Parathyroid adenoma (tissue), 2 donors: ENCODE data around the gene FBXL2.
"Not testable (repeated sequence)": the region's sequence is repeated elsewhere in the genome, so short reads cannot be mapped to it uniquely, and the experiment has no call there.

Experiments used
- H2AFZ ChIP-seq: fragments of 300-600 bp; sonication (generic); one replicate; pipeline ENCODE4 v1.7.0; 2017; ENCODE audit warnings: antibody characterized with exemption, mild to moderate bottlenecking
- H3K27ac ChIP-seq: fragments of 300-600 bp; sonication (generic); one replicate; pipeline ENCODE4 v1.7.0; 2017
- H3K27me3 ChIP-seq: fragments of 300-600 bp; sonication (generic); one replicate; pipeline ENCODE4 v1.7.0; 2017; ENCODE audit warnings: low read length; ENCODE audit not compliant: control insufficient read depth, insufficient read depth
- H3K36me3 ChIP-seq: fragments of 300-600 bp; sonication (generic); one replicate; pipeline ENCODE4 v1.7.0; 2017; ENCODE audit warnings: low read length; ENCODE audit not compliant: control insufficient read depth, insufficient read depth
- H3K4me1 ChIP-seq: fragments of 300-600 bp; sonication (generic); one replicate; pipeline ENCODE4 v1.7.0; 2017; ENCODE audit warnings: control low read depth
- H3K4me2 ChIP-seq: fragments of 300-600 bp; sonication (generic); one replicate; pipeline ENCODE4 v1.7.0; 2017; ENCODE audit warnings: low read length
- H3K4me3 ChIP-seq: fragments of 300-600 bp; sonication (generic); one replicate; pipeline ENCODE4 v1.7.0; 2017; ENCODE audit warnings: low read depth, low read length
- H3K79me2 ChIP-seq: fragments of 300-600 bp; sonication (generic); one replicate; pipeline ENCODE4 v1.7.0; 2017; ENCODE audit warnings: control low read depth
- H3K9ac ChIP-seq: fragments of 300-600 bp; sonication (generic); one replicate; pipeline ENCODE4 v1.7.0; 2017; ENCODE audit warnings: mild to moderate bottlenecking
- H3K9me3 ChIP-seq: fragments of 300-600 bp; sonication (generic); one replicate; pipeline ENCODE4 v1.7.0; 2017; ENCODE audit warnings: low read length; ENCODE audit not compliant: control insufficient read depth
- CTCF ChIP-seq: fragments of 300-600 bp; sonication (generic); IDR thresholded peaks from one replicate; pipeline ENCODE4 v1.7.0; 2017; ENCODE audit warnings: antibody characterized with exemption, mild to moderate bottlenecking
- donor health status: primary hyperparathyroidism.

Gene FBXL2

GRCh38 chr3:33425453-33425852 is 148.2 kb downstream of the FBXL2 start:
- Histone ChIP-seq H3K9me3 (no peaks in the 10 kb centered on the region), H3K4me3 (no peak overlapping the region), H2AFZ (no peak overlapping the region), H3K4me1 (no peaks in the 10 kb centered on the region), H3K4me2 (no peak overlapping the region), H3K27ac (no peak overlapping the region), H3K79me2 (peaks cover 22% of the 10 kb centered on the region), H3K36me3 (no peaks in the 10 kb centered on the region), H3K9ac (no peak overlapping the region), H3K27me3 (no peaks in the 10 kb centered on the region)
- no peak for TF ChIP-seq CTCF

DNA sequence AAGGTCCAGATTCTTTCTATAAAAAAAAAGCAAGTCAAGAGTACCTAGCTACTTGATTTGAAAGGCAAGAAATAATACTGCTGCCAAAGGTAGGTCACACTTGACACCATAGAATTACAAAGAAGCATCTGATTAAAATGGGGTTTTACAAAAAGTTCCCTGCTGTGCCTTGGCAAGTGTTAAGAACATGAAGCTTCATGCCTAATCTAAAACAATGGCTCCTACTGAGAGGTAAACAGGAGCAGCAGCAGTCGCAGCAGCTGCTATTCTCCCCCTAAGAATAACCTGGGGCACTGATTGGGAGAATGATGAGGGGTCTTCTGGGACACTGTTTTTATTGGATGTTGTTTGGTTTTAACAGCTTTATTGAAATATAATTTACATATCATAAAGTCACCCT is 148.8 kb downstream of the FBXL2 start:
- no peak overlapping the region for H3K27ac ChIP-seq

GRCh38 chr3:33426630-33427317 is 149.5 kb downstream of the FBXL2 start:
- H3K27me3 ChIP-seq, result no peaks in the 10 kb centered on the region
- no peaks in the 10 kb centered on the region for H3K36me3 ChIP-seq
- H3K9me3 ChIP-seq, result no peaks in the 10 kb centered on the region
- no peaks in the 10 kb centered on the region for H3K4me1 ChIP-seq
- H3K4me2 ChIP-seq, result no peak overlapping the region
- H3K79me2 ChIP-seq, result peaks cover 28% of the 10 kb centered on the region
- no peak overlapping the region for H2AFZ ChIP-seq
- no peak overlapping the region for H3K27ac ChIP-seq
- no peak overlapping the region for H3K9ac ChIP-seq
- TF ChIP-seq CTCF, result no peak
- H3K4me3 ChIP-seq, result no peak overlapping the region

More for the DNA sequence above, 148.8 kb downstream of the FBXL2 start:
- TF ChIP-seq CTCF, result no peak
- Histone ChIP-seq H3K27me3 (no peaks in the 10 kb centered on the region), H3K4me1 (no peaks in the 10 kb centered on the region), H3K79me2 (peaks cover 22% of the 10 kb centered on the region), H3K4me2 (no peak overlapping the region), H2AFZ (no peak overlapping the region), H3K36me3 (no peaks in the 10 kb centered on the region), H3K9me3 (no peaks in the 10 kb centered on the region), H3K4me3 (no peak overlapping the region), H3K9ac (no peak overlapping the region)

GRCh38 chr3:33428734-33429133 is 151.5 kb downstream of the FBXL2 start:
- H3K4me1 ChIP-seq, result no peaks in the 10 kb centered on the region
- H3K9ac ChIP-seq, result no peak overlapping the region
- H3K27me3 ChIP-seq, result no peaks in the 10 kb centered on the region
- no peaks in the 10 kb centered on the region for H3K9me3 ChIP-seq
- no peak overlapping the region for H3K4me3 ChIP-seq
- H3K4me2 ChIP-seq, result no peak overlapping the region
- H3K27ac ChIP-seq, result no peak overlapping the region
- H3K79me2 ChIP-seq, result peaks cover 41% of the 10 kb centered on the region
- TF ChIP-seq CTCF, result no peak
- H2AFZ ChIP-seq, result no peak overlapping the region
- no peaks in the 10 kb centered on the region for H3K36me3 ChIP-seq

DNA sequence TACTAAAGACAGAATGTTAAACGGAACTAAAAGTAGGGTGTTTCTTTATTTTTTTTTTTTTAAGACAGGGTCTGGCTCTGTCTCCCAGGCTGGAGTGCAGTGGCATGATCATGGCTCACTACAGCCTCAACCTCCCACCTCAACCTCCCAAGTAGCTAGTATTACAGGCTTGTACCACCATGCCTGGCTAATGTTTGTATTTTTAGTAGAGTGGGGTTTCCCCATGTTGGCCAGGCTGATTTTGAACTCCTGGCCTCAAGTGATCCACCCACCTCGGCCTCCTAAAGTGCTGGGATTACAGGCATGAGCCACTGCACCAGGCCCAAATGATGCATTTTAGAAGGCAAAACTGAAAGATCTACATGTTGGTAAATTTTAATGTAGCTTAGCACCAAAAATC is 152.1 kb downstream of the FBXL2 start:
- H3K4me3 ChIP-seq, H3K27ac ChIP-seq, H3K4me1 ChIP-seq, H3K27me3 ChIP-seq, H3K36me3 ChIP-seq, H3K4me2 ChIP-seq, H3K9me3 ChIP-seq, H3K9ac ChIP-seq, H2AFZ ChIP-seq: not testable (repeated sequence)
- H3K79me2 ChIP-seq, result peaks cover 44% of the 10 kb centered on the region
